ENCODE measurements around the gene FGFR4. TPM values are rescaled to one million over a fixed set of nuclear protein-coding genes. Genes with fewer than 3 reads are reported as not detected.

The FGFR4 gene
- total RNA-seq, 1 donor from 2014 or later = 50.0 TPM

DNA sequence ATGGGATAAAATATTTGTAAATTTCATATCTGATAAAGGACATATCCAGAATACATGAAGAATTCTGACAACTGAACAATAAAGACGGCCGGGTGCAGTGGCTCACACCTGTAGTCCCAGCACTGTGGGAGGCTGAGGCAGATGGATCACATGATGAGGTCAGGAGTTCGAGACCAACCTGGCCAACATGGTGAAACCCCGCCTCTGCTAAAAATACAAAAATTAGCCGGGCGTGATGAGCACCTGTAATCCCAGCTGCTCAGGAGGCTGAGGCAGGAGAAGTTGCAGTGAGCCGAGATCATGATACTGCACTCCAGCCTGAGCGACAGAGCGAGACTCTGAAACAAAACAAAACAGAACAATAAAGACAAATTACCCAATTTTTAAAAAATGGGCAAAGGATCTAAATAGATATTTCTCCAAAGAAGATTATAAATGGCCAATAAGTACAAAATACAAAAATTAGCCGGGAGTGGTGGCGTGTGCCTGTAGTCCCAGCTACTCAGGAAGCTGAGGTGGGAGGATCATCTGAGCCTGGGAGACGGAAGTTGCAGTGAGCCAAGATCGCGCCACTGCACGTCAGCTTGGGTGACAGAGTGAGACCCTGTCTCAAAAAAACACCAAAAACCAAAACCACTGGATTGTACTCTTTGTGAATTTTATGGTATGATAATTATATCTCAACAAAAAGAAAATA, 37.2 kb downstream of the FGFR4 start:
- TF ChIP-seq, protein P1, sequence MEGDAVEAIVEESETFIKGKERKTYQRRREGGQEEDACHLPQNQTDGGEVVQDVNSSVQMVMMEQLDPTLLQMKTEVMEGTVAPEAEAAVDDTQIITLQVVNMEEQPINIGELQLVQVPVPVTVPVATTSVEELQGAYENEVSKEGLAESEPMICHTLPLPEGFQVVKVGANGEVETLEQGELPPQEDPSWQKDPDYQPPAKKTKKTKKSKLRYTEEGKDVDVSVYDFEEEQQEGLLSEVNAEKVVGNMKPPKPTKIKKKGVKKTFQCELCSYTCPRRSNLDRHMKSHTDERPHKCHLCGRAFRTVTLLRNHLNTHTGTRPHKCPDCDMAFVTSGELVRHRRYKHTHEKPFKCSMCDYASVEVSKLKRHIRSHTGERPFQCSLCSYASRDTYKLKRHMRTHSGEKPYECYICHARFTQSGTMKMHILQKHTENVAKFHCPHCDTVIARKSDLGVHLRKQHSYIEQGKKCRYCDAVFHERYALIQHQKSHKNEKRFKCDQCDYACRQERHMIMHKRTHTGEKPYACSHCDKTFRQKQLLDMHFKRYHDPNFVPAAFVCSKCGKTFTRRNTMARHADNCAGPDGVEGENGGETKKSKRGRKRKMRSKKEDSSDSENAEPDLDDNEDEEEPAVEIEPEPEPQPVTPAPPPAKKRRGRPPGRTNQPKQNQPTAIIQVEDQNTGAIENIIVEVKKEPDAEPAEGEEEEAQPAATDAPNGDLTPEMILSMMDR (conservative IDR thresholded peaks at IDR 0.05; ENCODE audit: low read depth, low read length) = no peak
- DNase-seq (ENCODE audit: low read depth) = no peak
- no peak overlapping the region for H3K4me3 ChIP-seq (ENCODE audit: low read depth, low read length)

DNA sequence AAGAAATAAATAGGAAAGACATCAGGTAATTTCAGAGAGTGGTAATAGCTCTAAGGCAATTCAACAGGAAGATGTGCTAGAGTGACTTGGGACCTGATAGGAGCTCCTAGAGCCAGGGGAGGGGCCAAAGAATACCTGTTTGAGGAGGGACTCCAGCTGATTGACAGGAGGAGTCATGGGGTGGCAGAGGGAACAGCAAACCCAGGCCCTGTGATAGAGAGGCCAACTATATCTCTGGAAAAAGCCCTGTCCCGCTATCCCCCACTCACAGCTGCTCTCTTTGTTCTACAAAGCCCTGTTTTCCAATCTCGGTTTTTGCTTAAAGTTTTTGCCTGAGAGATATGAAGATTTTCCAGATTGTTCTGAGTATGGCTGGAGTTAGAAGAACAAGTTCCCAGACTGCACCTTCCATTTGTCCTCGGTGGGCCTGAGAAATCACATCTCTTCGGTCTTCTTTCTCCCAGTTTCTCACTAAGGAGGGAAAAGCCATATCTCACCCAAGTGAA, 37.8 kb downstream of the FGFR4 start:
- H3K4me3 ChIP-seq (ENCODE audit: low read depth, low read length) = no peak overlapping the region
- no peak for DNase-seq (ENCODE audit: low read depth)
- TF ChIP-seq, protein P1 (conservative IDR thresholded peaks at IDR 0.05; ENCODE audit: low read depth, low read length) = no peak

DNA sequence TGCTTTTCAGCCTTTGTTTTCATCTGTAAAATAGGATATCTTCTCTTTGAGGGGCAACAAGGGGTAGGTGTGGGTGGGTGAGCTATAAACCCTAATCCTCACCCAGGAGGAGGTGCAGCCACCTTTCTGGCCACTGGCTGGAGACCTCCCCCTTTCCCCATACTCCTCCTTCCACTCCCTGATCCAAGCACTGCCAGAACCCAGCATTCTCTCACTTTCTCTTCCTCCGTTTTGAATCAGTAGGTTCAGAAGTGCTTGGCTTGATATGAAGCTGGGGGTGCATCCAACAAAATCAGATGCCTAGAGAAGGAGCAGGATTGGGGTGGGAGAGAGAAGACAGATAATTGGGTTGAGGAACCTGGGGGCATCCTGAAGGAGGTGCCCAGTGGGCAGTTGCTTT, 40.1 kb downstream of the FGFR4 start:
- no peak overlapping the region for H3K4me3 ChIP-seq (ENCODE audit: low read depth, low read length)
- no peak for DNase-seq (ENCODE audit: low read depth)
- TF ChIP-seq, protein P1 (conservative IDR thresholded peaks at IDR 0.05; ENCODE audit: low read depth, low read length) = no peak

DNA sequence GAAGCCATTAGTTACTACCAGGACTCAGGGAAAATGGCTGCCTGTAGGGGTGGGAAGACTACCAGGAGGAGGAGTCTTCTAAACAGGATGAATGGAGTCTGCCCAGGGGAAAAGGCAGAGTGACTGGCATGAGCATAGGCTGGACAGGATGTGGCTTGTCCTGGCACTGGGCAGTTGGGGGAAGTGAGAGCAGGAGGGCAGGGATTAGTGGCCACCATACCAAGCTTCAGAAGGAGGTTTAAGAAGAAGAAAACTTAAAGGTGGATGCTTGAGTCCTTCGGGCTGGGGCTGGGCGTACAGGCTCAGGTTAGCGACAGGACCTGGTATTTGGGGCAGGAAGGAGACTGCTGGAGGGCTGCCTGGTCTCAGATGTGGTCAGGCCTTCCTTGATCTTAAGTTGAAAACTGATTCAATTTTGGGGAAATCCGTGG, 41.9 kb downstream of the FGFR4 start:
- no peak for DNase-seq (ENCODE audit: low read depth)
- TF ChIP-seq, protein P1 (conservative IDR thresholded peaks at IDR 0.05; ENCODE audit: low read depth, low read length) = no peak
- no peak overlapping the region for H3K4me3 ChIP-seq (ENCODE audit: low read depth, low read length)

DNA sequence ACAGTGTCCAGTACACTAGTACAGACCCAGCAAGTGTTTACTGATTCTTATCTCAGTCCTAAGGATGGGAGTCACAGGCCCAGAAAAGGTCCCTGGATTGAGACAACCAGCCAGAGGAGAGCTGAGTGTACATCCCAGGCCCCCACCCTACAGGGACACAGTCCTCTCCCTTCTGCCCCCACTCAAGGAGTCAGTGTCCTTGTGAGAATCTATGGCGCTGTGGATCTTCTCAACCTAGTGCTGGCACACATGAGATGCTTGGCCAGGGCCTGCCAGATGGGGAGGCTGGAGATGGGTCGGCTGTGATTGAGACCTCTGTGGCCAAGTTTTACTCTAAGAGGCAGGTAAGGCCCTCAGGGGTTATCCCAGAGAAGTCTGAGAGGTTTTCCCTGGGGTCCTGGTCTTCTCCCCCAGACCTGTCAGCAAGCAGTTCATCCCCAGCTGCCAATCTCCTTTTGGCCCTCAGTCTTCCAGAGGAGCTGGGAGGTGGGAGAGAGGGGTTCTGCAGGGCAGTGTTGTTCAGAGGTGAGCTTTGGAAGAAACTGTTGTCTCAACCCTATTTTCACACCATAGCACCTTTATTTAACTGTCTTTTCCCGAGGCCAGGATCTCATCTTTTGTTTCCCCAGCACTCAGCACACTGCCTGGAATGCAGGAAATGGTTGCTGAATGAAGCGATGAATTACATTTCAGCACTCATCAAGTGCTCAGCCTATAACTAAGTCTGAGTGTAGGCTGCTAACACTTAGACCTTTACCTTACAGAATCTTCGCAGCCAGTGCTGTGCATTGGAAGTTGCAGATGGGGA, 43.7 kb downstream of the FGFR4 start:
- TF ChIP-seq, protein P1 (conservative IDR thresholded peaks at IDR 0.05; ENCODE audit: low read depth, low read length) = no peak
- DNase-seq (ENCODE audit: low read depth) = no peak
- no peak overlapping the region for H3K4me3 ChIP-seq (ENCODE audit: low read depth, low read length)

DNA sequence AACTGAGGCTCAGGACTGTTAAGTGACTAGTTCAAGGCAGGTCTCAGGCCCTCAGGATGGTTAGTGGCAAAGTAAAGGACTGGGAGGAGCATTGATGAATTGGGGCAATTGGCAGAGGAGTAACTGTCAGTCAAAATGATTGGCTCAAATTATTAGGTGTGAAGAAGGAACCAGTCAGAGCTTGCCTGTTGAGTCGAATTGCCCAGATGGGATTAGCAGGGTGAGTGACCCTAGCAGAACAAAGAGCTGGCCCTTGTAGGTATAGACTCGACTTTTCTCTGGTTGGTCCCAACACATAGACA, 44.3 kb downstream of the FGFR4 start:
- no peak for DNase-seq (ENCODE audit: low read depth)
- TF ChIP-seq, protein P1 (conservative IDR thresholded peaks at IDR 0.05; ENCODE audit: low read depth, low read length) = no peak

More for the DNA sequence above, 44.3 kb downstream of the FGFR4 start:
- no peak overlapping the region for H3K4me3 ChIP-seq (ENCODE audit: low read depth, low read length)

Measured in epithelial cell of proximal tubule (primary cell).